CD4-positive, alpha-beta T cell treated with Interleukin-2 at 100 ng/mL for 4 hours (primary cell): ENCODE results near the gene ST8SIA4.
"Not testable (repeated sequence)": the region's sequence is repeated elsewhere in the genome, so short reads cannot be mapped to it uniquely, and the experiment has no call there.

Experiments
- DNase-seq: peaks from one replicate; pipeline ENCODE4 v3.0.0-alpha.2; 2020; ENCODE audit warnings: low spot score

The ST8SIA4 gene

DNA sequence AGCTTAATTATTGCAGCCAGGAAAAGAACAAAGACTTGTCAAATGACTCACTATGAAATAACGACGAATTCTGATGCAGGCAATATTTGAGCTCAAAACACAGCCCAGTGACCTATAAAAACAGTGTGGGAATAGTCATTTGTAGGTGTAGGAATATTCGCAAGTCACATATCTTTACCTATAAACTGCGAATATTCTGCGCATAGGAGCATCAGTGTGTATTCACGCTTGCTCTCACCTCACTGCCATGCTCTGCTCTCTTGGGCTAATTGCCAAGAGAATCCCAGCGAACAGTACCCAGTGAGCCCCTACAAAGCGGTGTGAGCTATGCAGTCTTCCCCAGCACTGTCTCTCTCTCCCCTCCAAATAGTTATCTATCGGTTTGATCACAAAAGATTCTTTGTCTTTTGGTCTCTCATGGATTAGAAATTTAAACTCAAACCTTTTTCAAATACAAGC lies 74.2 kb downstream of the ST8SIA4 start:
- no peak for DNase-seq

DNA sequence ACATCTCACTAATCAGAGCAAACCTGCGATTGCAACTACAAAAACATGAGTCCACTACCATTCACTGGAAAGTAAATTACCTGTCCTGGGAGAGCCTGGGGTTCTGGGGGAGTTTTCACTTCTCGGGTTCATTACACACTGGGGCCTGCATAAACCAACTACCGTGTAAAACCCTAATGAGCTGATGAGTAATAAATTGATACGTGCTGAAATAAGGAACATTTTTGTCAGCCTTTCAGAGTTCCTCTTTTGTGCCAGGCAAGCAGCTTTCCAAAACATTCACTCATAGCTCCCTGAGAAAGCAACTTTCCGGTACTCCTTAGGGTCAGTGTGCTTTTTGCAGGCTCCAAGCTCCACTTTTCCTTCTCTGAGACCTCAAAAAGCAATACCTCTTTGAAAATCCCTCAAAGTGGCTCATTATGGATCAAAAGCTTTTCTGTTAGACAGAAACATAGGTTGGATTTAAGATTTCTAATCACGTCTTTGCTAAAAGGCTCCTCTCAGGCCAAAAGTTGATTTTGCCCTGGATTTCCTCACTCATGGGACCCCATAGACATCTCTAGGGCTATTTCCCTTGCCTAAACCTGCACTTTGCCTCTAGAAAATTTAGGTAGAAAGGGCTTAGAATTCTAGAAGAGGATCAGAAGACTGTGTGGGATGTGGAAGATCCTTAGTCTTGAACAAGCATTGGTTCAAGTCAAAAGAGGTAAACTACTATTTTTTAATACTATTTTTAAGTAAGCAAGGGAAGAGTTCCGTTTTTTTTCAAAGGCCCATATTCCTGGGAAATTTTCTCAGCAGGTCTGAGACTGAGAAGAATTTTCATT lies 74.8 kb downstream of the ST8SIA4 start:
- DNase-seq: no peak

DNA sequence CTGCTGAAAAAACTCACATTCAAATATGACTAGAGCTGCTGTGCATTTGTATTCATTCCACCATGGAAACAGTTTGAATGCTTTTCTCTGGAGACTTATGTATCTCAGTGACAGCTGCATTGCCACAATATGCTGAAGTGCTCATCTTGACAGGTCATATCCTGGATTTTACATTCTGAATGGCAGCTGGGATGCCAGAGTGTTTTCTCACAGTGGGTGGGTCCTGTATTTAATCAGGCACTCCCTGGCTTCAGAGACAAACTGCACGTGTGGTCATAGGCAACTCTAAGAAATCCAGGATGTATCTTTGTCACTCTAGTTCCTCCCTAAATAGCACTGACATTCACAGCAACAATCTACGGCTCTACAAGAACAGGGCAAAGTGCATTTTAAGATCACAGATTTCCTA lies 75.6 kb downstream of the ST8SIA4 start:
- no peak for DNase-seq

DNA sequence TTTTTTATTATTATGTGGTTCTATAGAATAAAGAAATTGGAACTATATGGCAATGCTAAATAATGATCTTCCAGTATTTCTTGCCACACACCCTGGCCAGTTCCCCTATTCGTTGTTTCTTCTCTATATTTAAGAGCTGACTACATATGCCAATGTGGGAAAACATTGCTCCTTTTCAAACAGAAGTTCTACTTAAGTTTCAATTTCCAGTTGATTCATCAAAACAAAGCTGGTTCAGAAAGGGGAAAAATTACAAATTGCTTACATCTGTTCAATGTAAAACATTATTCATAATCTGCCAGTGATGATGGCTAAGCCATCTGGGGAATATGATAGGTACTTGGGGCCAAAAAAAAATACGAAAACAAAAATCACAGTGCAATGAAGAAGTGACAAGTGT lies 76.9 kb downstream of the ST8SIA4 start:
- DNase-seq: no peak

DNA sequence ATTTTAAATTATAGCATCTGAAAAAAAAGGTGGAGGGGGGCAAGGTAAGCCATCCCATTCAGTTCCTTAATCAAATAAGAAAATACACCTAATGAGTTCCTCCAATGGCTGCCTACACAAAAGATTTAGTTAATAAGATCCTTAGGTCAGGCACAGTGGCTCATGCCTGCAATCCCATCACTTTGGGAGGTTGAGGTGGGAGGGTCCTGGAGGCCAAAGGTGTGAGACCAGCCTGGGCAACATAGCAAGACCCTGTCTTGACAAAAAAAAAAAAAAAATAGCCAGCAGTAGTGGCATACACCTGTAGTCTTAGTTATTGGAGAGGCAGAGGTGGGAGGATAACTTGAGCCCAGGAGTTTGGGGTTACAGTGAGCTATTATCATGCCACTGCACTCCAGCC lies 78.4 kb downstream of the ST8SIA4 start:
- DNase-seq: no peak

DNA sequence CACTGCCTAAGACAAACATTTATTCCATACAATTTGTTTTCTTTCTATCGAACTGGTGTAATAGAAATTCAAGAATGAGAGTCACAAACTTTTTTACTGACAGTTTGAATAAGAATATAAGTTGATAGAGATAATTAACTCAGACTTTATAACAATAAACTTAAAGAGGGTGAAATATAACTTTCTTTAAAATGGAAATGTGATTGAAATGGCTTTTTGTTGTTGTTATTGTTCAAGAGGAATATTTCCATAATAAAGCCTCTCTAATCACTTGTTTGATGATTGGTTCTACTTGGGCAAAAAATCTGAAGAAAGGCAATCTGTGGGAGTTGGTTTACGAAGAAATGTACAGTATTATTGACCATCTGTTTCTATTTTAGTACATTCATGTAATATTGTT lies 79.3 kb downstream of the ST8SIA4 start:
- no peak for DNase-seq

DNA sequence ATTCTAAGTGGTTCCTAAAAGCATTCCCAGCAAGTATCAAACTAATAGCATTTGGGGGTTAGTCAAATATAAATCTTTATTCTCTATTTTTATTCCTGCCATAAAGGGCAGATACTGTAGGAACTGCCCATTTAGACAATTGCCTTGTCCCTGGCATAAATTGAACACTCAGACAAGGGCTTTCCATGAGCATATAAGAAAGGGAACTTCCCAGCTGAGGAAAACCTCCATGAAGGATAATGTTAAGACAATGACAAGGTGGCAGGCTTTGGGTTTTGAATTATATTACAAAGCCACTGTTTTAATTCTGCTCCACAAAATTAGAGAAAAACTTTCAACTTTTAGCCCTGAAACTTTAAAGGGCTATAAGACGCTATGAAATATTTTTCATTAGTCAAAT lies 81.3 kb downstream of the ST8SIA4 start:
- DNase-seq: no peak

- no peak for DNase-seq
These were observed 84.7 kb downstream of the ST8SIA4 start for GRCh38 chr5:100818340-100818739.

DNA sequence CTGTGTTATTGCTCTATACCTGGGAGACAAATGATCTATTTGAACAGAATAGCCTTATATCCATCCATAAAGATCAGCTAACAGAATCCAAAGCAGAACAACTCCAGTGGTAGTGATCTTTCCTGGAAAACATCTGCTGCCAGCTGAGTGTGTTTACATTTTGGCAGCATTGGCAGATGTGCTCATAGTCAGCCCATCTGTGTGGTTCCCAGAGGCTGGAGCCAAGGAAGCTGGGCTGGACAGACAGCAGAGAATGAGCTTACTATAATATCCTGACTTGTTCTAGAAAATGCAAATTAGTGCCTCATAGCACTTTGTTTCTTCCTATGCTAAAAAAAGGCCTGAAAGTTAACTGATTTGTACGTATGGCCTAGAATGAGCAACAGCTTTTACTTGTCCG lies 99.7 kb downstream of the ST8SIA4 start:
- no peak for DNase-seq

DNA sequence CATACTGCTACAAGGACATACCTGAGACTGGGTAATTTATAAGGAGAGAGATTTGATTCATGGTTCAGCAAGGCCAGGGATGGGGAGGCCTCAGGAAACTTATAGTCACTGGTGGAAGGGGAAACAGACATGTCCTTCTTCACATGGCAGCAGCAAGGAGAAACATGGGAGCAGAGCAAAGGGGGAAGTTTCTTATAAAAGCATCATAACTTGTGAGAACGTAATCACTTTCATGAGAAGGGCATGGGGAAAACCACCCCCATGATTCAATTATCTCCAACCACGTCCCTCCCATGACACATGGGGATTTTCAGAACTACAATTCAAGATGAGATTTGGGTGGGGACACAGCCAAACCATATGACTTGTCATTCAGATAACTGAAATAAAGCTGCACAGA lies 100.9 kb downstream of the ST8SIA4 start:
- DNase-seq: no peak

GRCh38 chr5:100800562-100800961 lies 102.5 kb downstream of the ST8SIA4 start:
- DNase-seq: no peak

DNA sequence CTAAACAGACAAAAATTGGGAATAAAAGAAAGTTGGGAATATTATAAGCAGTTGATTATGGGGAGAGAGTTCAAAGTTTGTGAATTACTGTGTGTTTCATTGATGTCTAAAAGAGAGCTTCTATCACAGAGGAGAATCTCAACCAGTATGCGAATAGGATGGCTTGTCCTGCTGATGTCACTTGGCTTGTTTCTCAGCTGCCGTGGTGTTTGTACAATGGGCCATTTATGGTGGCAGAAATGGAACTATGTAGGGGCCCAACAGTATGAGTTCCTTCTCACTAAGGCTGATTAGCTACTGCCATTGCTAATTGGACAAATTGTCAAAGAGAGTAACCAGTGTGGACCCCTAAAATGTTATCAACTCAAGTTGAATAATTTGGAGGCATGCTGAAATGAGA lies 103.9 kb downstream of the ST8SIA4 start:
- no peak for DNase-seq

DNA sequence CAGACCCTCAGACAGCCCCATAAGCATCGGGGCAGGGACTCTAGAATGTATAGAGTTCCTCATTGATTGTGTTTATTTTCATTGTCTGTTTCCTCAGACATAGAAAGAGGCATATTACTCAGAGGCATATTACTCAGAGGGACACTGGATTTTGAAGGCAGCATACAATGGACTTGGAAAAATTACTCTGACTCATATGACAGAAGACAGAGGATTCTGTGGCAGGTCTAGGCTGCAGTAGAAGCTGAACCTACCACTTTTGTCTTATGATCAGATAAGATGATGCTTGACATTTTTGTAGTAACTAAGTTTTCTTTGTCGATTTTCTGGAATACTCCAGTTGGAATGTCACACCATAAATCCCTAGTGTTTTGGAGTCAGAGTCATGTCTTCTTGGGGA lies 105.2 kb downstream of the ST8SIA4 start:
- DNase-seq: no peak

DNA sequence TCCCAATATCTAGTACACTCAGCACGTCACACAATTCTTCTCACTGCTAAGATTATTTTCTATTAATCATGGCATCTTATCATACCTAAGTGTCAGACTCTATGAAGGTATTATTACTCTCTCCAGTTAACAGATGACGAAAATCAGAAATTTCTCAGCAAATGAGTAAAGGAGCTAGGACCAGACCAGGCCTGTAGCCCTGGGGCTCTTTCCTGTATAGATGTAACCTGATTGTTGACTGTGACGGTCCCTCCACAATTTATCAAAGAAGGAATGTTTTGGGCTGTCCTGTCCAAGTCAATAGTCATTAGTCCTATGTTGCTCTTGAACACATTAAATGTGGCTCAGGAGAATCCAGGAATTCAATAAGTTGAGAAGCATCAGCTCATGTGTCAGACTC lies 106.2 kb downstream of the ST8SIA4 start:
- DNase-seq: no peak

GRCh38 chr5:100794844-100795243 lies 108.2 kb downstream of the ST8SIA4 start:
- no peak for DNase-seq

DNA sequence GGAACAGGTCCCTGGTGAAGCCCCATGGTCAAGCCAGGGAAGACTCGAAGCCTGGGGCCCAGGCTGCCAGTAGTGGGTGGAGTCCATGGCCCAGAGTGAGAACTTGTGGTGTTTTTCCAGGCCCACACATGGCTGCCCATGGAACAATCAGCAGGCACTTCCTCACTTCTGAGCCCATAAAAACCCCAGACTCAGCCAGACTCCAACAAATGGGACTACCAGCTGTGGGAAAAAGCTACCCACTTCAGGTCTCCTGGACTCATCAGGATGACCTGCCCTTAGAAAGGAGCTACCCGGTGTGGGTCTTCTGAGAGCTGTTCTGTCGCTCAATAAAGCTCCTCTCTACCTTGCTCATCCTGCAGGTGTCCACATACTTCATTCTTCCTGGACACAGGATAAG lies 108.9 kb downstream of the ST8SIA4 start:
- no peak for DNase-seq

DNA sequence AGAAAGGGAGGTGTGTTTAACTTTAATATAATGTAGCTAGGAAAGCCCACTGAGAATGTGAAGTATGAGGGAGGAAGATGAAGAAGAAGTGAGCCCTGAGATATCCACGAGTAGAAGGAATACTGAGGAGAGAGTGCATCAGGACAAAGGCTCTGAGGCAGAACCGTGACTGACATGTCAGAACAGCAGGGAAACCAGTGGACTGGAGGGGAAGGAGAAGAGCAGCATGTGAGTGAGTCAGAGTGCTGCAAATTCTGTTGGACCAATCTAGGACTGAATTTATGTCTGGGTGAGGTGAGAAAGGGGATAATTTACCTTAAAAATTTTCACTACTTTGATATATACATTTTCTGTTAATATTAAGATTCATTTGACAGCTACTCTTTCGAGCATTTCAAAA lies 110.3 kb downstream of the ST8SIA4 start:
- DNase-seq: no peak

DNA sequence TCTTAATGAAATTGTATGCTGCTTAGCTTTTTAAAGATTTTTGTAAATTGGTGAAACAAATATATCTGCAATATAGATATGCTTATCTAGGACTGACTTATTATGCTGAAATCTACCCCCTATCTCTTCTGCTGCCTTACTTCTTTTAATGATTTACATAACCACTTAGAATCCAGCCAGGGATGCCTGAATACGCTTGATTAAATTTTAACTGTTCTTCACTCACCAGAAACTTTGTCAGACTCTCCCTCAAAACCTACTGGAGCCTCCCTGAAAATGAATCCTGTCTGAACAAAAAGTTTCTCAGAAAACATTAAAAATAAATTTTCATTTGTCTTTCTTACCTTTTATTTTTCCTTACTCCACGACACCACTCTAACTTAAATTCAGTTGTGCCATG lies 111.7 kb downstream of the ST8SIA4 start:
- no peak for DNase-seq

DNA sequence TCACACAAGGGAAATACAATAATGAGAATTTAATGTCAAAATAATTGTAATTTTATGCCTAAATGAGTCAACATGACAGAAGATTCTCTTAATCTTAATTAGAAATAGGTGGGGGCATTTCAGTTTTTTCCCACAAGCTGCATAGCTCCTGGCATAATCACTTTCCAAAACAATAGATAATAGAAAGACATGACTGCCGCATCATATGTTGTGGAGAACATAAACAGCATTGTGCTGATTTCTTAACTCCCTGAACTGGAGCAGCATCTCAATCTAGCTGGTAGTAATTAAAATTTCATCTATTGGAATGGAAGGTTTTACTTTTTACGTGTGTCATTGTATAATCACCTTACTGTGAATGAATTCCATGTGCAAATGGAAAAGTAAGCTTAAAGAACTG lies 112.1 kb downstream of the ST8SIA4 start:
- no peak for DNase-seq

GRCh38 chr5:100790170-100790665 lies 112.9 kb downstream of the ST8SIA4 start:
- DNase-seq: no peak

DNA sequence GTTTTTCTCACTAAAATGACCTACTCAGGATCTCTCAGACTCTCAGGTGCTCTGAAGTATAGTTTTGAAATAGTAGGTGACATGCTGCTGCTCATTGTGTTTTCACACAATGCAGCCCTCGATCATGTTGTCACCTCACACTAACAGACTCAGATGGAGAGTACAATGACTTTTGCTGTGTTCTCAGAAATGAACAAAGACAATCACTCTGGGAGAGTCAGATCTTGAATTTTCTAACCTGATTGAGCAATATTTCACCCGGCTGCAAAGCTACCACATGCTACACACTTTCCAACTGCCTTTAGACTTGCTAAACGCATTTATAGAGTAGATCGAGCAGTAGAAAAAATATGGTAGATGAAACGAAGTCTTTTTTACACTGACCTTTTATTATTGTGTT lies 113.4 kb downstream of the ST8SIA4 start:
- DNase-seq: no peak

- DNase-seq: no peak
These were observed 114.7 kb downstream of the ST8SIA4 start for GRCh38 chr5:100788417-100788816.

DNA sequence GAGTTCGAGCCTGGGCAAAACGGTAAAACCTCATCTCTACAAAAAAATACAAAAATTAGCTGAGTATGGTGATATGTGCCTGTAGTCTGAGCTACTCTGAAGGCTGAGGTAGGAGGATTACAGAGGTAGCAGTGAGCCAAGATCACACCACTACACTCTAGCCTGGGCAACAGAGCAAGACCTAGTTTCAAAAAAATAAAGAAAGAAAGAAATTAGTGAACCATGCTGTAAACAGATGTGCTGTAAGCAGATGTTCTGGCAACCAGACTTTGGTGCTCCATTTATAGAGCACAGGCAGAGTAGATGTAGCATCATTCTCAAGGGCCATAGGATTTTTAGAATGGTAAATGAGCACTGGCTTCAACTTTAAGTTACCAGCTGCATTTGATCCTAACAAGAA lies 115.4 kb downstream of the ST8SIA4 start:
- DNase-seq: no peak

DNA sequence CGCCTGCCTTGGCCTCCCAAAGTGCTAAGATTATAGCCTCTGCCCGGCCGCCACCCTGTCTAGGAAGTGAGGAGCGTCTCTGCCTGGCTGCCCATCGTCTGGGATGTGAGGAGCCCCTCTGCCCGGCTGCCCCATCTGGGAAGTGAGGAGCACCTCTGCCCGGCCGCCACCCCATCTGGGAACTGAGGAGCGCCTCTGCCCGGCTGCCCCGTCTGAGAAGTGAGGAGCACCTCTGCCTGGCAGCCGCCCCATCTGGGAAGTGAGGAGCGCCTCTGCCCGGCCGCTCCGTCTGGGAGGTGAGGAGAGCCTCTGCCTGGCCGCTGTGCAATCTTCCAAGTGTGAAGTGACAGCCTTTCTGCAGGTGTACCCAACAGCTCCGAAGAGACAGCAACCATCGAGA lies 117.5 kb downstream of the ST8SIA4 start:
- not testable (repeated sequence) for DNase-seq
